G401.6 (cell line): Measurements from ENCODE around the gene CMPK2.
"Not testable (repeated sequence)": the region's sequence is repeated elsewhere in the genome, so short reads cannot be mapped to it uniquely, and the experiment has no call there.

Source experiments
- FAIRE-seq: peaks from 2 replicates; lab custom pipeline; 2012; peaks lifted over from hg19 to GRCh38; lab: Jason Lieb, UNC

The CMPK2 gene

DNA sequence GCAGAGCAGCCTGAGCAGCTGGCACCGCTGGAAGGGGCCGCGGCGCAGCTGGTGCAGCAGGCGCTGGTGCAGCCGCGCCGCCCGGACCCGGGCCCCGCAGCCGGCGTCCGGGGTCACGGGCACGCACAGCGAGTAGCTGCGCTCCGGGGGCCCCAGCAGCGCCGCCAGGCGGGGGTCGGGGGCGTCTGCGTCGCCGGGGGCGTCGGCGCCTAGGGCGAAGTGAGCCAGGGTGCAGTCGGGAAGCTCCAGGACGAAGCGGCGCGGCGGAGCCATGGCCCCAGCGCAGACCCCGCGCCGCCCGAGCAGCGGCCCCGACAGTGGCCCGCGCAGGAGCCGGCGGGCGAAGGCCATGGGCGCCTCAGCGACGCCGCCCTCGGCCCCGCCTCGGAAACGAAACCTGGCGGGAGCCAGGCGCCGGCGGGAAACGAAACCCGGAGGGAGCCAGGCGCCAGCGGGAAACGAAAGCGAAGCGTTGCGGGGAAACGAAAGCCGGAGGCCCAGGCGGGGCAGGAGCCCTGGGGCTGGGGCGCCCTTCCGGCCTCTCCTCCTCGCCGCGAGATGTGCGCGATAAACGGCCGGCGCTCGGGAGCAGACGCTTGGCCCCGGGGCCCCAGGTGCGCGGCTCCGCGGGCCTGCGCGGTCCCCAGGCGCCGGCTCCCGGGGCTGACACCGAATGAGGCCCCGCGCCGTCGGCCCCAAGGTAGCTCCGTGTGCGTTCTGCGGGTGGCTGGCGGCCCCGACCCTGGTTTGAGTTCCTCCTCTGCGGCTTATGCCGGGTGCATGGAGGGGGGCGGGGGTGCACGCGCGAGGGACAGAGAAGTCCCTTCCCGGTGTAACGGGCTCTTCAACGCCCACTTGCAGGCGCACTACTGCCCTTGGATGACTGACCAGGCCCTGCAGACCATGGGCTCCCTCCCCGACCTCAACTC, at the start of gene CMPK2:
Gene CMPK2, minus strand, starts transcription at position 562 of the 929 bp plus-strand sequence. Its CDS starts 211 bp downstream, at position 351.
- FAIRE-seq: no peak

DNA sequence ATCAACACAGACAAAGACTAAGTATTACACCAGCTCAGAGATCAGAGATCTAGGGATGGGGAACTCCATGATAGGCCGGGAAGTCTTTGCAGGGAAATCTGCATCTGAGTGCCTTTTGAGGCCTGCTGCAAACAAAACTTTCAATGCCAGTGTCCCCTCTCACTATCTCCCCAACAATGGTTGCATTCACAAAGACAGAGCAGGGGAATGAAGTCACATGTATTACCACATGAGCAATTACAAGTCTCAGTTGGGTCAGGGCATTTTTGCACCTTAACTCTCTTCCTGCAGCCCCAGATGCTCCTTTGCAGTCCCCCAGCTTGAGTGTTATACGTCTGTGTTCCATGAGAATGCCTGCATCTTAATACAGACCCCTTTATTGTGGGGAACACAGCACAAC, 49.7 kb upstream of the CMPK2 start:
- FAIRE-seq: no peak

DNA sequence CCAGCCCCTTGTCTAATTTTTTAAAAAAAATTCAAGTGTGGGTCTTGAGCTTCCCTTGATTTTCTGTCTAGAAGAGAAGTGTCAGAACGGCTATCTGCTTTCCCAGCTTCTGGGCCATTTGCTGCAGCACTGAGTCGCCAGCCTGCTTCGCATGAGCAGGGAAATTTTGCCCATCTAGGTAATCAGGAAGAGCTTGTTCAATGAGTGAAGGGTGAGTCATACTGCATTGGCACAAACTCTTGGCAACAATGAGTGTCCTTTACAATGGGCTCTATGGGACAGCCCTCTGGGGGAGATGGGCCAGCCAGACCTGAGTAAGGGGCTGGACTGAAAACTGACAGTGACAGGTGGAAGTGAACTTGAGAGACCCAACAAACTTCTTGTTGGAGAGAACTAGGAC, 49.1 kb upstream of the CMPK2 start:
- FAIRE-seq: no peak

DNA sequence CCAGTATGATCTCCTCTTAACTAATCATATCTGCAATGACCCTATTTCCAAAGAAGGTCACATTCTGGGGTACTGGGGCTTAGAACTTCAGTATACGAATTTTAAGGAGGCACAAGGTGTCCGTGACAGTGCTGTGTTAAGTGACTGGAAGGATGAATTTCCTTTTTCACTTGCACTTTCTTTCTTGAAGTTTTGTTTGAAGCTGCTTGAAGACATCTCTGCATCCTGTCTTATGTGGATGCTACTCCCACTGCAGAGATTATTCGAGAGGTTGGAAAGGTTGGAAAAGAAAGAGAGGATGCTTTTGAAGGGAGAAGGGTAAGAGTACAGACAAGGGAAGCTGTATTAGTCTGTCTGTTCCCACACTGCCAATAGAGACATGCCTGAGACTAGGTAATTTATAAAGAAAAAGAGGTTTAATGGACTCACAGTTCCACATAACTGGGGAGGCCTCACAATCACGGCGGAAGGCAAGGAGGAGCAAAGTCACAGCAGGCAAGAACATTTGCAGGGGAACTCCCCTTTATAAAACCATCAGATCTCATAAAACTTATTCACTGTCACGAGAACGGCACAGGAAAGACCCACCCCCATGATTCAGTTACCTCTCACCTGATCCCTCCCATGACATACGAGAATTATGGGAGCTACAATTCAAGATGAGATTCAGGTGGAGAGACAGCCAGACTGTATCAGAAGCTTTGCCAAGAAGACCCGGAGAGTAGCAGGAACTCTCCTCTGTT, 47.9 kb upstream of the CMPK2 start:
- no peak for FAIRE-seq

DNA sequence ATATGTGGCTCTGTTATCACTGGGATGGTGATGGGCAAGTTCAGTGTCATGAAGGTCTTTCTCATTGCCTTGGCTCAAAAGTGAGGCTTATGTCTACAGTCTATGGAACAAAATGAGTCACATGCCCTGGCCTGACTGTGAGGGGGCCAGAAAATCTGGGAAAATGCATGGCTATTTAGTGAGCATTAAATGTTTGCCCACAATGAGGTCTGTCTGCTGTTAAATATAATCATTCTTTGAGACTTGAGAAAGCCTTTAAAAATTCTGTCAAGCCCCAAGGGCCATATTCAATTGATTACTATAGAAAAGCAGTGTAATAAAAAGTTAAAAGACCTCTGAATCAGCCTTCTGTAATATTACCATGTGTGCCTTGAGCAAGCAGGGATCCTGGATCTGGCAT, 46.0 kb upstream of the CMPK2 start:
- FAIRE-seq: no peak

- FAIRE-seq: no peak
Observed at GRCh38 chr2:6909431-6910385, 44.0 kb upstream of the CMPK2 start.

- no peak for FAIRE-seq
Observed at GRCh38 chr2:6908291-6908690, 42.6 kb upstream of the CMPK2 start.

- FAIRE-seq: no peak
Observed at GRCh38 chr2:6906165-6906741, 40.5 kb upstream of the CMPK2 start.

GRCh38 chr2:6905668-6906067, 40.0 kb upstream of the CMPK2 start:
- no peak for FAIRE-seq

- not testable (repeated sequence) for FAIRE-seq
Observed at GRCh38 chr2:6902581-6902980, 36.9 kb upstream of the CMPK2 start.

DNA sequence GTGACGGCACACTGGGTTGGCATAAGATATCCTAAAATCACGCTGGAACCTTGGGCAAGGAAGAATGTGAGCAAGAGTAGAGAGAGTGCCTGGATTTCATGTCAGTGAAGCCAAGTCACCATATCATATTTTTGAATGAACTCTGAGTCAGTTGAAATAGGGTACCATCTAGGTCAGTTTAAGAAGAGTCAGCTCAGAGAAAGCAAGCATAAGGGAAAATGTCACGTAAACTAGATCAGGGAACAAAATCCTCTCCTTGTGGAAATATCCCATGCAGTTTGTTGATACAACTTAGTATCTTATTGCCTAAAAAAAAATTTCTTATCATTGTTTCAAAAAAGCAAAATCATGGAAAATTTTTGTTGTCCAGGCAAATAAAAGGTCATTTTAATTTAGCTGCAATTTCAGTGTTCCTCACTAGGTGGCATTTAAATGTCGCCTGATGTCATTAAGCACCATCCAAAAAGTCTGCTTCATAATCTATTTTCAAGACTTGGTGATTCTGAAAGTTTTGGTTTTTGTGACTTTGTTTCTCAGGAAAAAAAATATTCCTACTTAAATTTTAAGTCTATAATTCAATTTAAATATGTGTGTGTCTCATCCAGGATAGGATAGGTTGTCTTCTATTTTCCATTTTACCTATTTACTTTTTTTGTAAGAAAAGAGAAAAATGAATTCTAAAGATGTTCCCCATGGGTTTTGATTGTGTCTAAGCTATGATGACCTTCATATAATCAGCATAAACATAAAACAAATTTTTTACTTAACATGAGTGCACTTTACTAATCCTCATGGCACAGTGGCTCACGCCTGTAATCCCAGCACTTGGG, 31.4 kb upstream of the CMPK2 start:
- peak; percentile 15 for FAIRE-seq

- no peak for FAIRE-seq
Observed at GRCh38 chr2:6893876-6894482, 28.3 kb upstream of the CMPK2 start.

DNA sequence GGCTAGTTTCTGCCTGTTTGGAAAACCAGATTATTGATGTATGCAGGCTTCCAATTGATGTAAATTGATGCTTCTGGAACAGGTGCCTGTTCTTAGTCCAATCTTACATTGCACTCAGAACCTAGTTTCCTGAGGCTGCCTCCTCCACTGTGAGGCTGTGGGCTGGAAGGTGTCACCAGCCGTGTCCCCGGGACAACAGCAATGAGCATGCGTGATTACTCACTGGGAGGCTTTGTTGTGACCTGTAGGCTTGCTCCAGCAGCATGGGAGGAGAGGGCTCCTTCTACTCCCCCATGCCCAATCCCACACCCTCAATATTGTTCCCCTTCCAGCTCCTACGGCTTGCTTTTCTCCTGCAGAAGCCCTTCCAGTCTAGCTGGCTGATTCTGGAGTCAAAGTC, 23.0 kb upstream of the CMPK2 start:
- FAIRE-seq: no peak

GRCh38 chr2:6887751-6888192, 22.1 kb upstream of the CMPK2 start:
- no peak for FAIRE-seq

- no peak for FAIRE-seq
Observed at GRCh38 chr2:6885968-6886367, 20.3 kb upstream of the CMPK2 start.

GRCh38 chr2:6885551-6885950, 19.8 kb upstream of the CMPK2 start:
- FAIRE-seq: no peak

DNA sequence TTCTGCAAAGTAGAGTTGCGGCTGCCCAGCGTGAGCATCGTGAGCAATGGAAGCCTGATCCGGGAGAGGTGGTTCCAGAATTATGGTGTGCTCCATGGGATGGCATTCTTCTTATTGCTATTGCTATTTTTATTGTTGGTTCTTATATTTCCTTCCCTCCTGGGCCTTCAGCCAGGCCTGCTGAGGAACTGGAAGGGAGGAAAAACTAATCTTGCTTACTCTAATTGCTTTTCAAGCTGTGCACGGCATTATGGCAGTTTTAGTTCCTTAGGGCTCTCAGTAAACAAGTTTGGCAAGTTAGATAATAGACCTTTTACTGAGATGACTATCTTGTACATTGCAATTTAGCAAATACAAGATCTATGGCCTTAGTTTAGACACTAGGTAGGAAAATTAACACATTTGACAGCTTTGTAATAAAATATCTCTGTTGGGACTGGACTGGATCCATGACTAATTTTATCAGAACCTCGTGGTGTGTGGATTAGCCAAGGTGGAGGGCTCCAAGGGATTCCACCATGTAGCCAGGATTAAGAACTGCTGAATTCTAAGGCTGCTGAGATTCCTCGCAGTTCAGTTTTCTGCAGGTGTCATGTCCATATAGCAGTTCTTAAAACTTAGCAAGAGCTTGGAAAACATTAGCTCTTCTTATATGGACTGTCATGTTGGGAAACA, 17.9 kb upstream of the CMPK2 start:
- no peak for FAIRE-seq

GRCh38 chr2:6881516-6881915, 15.8 kb upstream of the CMPK2 start:
- FAIRE-seq: no peak

GRCh38 chr2:6881046-6881445, 15.3 kb upstream of the CMPK2 start:
- no peak for FAIRE-seq

DNA sequence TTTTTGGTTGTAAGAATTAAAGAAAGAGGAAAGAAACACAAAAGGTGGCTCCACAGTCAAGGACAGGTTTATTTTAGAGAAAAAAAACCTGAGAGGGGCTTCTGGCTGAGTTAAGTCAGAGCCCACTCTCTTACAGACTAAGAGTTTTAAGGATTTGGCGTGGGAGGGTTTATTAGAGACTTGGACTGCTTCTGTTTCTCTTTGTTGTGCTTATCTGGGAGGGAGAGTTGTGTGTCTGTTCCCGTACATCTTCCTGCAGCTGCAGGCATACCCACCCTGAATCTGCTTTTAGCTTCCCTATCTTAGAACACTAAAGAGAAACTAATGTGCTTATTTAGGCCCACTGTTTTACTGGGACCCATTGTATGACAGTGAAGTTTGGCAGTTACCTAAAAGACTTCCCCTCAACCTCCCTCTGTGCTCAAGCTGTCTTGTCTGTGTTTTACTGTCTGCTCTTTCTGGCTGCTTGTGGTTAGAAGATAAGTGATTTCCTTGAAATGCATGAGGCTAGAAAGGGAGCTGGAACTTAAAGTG, 14.6 kb upstream of the CMPK2 start:
- no peak for FAIRE-seq
